LNCaP clone FGC (cell line): Measurements from ENCODE around the gene RGS13.

Experiments used
- DNase-seq: peaks from one replicate; pipeline ENCODE4 v3.0.0-alpha.2; 2011; ENCODE audit warnings: low read depth
- H3K4me3 ChIP-seq: 2 replicates; pipeline ENCODE4 v1.5.1; 2011; ENCODE audit warnings: mild to moderate bottlenecking, low read depth, low read length, control low read depth
- CTCF ChIP-seq: IDR thresholded peaks from 2 replicates; pipeline ENCODE4 v1.5.1; 2012; ENCODE audit warnings: mild to moderate bottlenecking; ENCODE audit not compliant: control insufficient read depth, insufficient read depth; ENCODE audit errors: extremely low read depth

The RGS13 gene

GRCh38 chr1:192697771-192698170, 61.8 kb downstream of the RGS13 start:
- no peak for DNase-seq
- H3K4me3 ChIP-seq = no peak overlapping the region
- no peak for TF ChIP-seq CTCF

GRCh38 chr1:192698731-192699130, 62.8 kb downstream of the RGS13 start:
- no peak for DNase-seq
- no peak overlapping the region for H3K4me3 ChIP-seq
- TF ChIP-seq CTCF = no peak

- no peak for TF ChIP-seq CTCF
- no peak for DNase-seq
- H3K4me3 ChIP-seq = no peak overlapping the region
These were observed 64.9 kb downstream of the RGS13 start for GRCh38 chr1:192700834-192701271.

GRCh38 chr1:192702212-192702902, 66.4 kb downstream of the RGS13 start:
- DNase-seq = peak; percentile 23
- TF ChIP-seq CTCF = no peak
- H3K4me3 ChIP-seq = no peak overlapping the region

GRCh38 chr1:192703283-192704206, 67.6 kb downstream of the RGS13 start:
- no peak overlapping the region for H3K4me3 ChIP-seq
- TF ChIP-seq CTCF = no peak
- DNase-seq = no peak

GRCh38 chr1:192705510-192705909, 69.6 kb downstream of the RGS13 start:
- H3K4me3 ChIP-seq = no peak overlapping the region
- TF ChIP-seq CTCF = no peak
- DNase-seq = no peak

GRCh38 chr1:192706936-192707335, 71.0 kb downstream of the RGS13 start:
- TF ChIP-seq CTCF = no peak
- H3K4me3 ChIP-seq = no peak overlapping the region
- DNase-seq = no peak
